ENCODE results near the gene VPS13C.

The VPS13C gene

DNA sequence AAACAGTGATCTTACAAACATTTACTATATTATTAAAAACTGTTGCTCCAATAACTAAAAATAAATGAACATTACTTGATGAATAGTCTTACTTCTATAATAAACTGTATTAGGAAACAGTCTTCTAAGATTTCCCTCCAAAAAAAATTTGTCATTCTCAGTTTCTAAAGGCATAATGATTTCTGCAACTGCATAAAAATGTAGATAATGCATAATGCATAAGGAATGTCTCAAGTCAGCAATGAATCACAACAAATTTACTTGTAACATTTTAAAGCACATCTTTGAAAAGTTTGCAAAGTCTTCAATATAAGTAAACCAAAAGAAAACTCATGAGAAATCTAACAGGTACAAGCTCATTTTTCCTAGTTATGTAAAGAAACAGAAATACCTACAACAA, 113.5 kb downstream of the VPS13C start:
- no peak for DNase-seq (ENCODE audit: low read depth in 2 of 2, low spot score in 1 of 2)

DNA sequence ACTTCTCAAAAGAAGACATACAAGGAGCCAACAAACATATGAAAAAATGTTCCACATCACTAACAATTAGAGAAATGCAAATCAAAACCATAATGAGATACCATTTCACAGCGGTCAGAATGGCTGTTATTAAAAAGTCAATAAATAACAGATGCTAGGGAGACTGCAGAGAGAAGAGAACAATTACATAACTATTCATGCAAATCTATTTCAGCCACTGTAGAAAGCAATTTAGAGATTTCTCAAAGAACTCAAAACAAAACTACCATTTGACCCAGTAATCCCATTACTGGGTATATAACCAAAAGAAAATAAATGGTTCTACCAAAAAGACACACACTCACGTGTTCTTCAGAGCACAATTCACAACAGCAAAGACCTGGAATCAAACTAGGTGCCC, 116.3 kb downstream of the VPS13C start:
- DNase-seq (ENCODE audit: low read depth in 2 of 2, low spot score in 1 of 2): no peak

DNA sequence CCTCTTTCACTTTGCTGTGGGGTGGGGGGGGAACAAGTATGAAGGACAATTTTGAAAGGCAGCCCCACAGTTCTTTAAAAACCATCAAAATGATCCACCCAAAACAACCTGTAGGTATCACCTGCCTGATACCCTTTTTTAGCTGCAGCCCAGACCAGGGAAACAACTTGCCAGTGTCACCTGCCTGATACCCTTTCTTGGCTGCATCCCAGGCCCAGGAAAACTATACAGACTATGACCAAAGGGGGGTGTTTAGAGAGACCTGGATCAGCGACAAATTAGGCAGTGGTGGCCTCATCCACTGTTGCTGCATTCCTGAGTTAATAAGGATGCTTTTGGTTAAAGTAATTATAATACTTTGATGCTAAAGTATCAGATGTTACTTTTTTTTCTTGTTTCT, 122.0 kb downstream of the VPS13C start:
- no peak for DNase-seq (ENCODE audit: low read depth in 2 of 2, low spot score in 1 of 2)

DNA sequence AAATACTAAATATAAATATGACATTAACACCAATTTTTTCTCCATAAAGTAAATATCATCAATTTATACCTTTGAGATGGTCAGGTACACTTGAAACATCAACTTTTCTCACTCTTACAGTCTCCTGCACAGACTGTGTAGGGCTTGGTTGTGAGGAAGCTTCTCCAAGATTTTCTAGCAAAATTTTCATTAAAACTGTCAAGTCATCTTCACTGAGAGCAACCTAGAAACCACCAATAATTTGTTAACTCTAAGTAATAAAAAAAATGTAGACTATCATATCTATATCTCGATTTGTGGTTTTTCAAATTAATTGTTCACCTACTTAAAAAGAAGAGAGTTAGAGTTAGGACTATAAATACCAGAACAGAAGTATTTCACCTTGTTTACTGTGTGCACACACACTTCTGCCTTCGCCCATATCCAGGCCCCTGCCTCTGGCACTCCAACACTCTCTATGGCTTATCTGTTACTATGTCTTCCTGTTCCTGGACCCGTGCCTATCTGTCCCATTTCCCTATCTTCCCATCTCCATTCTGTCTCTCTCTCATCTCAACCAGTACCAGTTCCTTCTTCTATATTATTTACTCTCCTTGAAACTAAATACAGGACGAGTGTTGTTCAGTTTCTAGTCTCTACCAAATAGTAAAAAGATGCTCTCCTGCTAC, 123.6 kb downstream of the VPS13C start:
- no peak for DNase-seq (ENCODE audit: low read depth in 2 of 2, low spot score in 1 of 2)

DNA sequence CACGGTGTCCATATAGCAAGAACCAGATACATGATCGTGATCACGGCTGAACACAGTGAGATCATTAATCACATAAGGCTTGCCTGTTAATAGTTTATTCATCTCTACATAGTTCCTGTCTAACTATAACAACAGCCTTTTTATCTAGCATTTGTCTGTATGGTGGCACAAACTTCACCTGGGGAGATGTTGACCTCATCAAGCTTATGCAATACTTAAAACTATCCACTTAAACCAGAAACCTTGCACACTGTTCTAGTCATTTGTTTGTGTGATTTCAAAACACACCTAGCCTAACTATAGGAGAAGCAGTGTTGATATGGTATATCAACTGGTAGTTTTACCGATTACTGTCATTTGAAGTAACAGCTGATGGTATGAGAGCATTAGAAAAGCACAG, 124.8 kb downstream of the VPS13C start:
- no peak for DNase-seq (ENCODE audit: low read depth in 2 of 2, low spot score in 1 of 2)

DNA sequence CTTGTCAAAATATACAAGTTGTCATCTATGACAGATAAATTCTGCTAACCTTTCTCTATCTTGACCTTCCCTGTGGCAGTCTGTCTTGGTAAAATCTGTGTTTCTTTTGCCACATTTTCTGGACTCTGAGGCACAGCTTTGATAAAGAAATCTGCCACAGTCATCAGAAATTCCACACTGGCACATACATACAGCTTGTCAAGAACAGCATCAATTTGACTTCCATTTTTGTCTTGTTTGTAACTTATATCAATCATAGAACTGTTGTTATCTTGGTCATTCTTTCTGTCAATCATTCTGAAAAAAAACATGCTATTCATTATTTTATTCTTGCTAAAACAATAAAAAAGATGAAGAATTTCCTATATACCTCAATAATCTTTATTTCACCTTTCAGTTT, 130.8 kb downstream of the VPS13C start:
- no peak for DNase-seq (ENCODE audit: low read depth in 2 of 2, low spot score in 1 of 2)

DNA sequence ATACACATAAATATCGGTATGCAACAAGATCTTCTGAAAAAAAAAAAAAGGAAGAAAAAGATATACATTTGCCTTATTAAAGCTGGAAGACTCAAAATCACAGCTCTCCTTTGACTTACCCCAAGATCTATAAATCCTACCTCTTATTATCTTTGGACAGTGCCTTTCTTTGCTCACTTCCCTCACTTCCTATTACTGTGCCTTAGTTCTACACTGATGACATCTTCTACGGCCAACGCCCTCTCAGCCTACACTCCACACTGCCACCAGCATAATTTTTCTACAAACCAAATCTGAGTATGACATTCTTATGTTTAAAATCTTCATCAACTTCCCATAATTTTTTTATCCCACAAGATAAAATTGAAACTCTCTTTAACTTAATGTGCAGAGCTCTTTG, 137.1 kb downstream of the VPS13C start:
- DNase-seq (ENCODE audit: low read depth in 2 of 2, low spot score in 1 of 2): no peak

DNA sequence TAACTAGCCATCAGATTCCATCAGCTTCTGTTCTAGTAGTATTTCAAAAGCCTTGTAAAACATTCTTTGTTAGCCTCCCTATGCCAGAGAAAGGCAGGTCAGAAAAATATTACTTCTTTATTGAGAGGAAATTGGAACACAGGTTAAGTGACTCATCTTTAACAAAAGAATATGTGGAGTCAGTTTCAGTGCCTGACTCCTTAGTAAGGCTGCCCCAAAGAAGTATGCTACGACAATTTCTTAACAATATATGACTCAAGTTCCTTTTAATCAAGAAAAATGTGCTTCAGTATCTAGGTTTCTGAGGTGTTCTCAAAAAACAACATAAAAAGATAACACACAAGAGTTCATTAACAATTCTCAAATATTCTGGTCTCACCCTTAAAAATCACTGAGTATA, 139.2 kb downstream of the VPS13C start:
- no peak for DNase-seq (ENCODE audit: low read depth in 2 of 2, low spot score in 1 of 2)

DNA sequence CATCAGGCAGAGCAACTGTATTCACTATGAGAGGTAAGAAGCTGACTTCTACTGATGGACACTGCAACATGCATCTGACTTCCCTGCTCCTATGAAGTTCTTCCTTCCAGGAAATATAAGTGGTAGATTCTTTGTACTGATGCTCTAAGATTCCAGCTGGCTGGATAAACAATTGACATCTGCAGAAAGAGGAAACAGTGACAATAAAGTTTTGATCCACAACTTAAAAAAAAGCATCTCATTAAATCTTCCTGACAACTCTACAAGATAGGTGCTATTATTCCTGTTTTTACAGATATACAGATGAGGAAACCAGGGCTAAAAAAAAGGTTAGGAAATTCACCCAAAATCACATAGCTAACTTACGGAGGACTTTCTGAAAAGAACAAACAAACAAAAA, 142.8 kb downstream of the VPS13C start:
- no peak for DNase-seq (ENCODE audit: low read depth in 2 of 2, low spot score in 1 of 2)

DNA sequence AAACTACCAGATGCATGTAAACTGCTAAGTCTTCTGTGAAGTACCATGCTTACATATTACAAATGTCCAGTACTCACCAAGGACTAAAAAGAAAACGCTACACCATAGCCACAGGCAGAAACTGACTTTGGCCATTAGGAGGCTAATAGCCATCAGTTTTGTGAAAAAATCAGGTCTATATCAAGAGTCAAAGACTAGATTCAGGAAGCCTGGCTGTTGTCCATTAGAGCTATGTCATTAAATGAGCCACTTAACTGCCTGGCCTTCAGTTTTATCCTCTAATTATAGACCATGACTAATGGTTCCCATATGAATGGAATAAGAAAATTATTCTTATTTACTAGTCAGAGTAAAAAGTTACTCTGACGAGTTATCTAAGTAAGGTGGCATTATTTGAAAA, 144.1 kb downstream of the VPS13C start:
- DNase-seq (ENCODE audit: low read depth in 2 of 2, low spot score in 1 of 2): no peak

DNA sequence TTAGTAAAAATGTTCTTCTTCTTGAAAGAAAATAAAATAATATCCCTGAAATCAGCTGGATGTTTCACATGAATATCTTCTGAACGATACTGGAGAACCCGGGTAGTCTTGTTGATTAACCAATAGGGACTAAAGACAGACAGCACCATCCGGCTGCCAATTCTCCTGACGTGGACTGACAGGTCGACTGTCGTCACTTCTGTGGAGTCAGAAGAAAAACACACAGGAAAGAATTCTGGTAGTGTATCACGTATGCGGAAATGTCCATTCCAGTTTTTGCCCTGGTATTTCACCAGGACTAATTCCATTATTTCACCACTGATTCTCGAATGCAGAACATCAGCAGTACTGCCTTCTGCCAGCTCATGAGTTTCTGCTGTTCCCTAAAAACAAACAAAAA, 144.6 kb downstream of the VPS13C start:
- DNase-seq (ENCODE audit: low read depth in 2 of 2, low spot score in 1 of 2): no peak

DNA sequence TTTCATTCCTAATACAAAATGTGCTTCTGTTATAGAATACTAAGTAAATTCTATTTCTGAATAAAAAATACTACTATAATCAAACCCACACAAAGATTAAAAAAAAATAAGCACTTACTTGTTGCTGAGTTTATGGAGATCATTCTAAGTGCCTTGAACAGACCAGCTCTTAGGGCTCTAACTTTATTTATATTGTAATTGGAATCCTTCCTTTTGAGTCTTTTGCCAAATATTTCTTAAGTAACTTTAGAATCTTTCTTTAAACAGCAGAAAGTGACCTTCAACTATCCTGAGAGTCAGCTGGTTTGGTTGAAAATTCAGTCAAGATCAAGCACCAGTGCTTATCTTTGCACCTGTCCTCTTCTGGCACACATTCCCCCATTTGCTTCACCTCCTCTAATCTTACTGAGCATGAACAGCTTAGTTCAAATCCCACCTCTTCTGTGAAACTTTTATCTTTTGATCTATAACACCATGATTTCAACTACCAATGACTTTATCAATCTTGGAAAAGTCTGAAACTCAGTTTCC, 149.3 kb downstream of the VPS13C start:
- no peak for DNase-seq (ENCODE audit: low read depth in 2 of 2, low spot score in 1 of 2)

DNA sequence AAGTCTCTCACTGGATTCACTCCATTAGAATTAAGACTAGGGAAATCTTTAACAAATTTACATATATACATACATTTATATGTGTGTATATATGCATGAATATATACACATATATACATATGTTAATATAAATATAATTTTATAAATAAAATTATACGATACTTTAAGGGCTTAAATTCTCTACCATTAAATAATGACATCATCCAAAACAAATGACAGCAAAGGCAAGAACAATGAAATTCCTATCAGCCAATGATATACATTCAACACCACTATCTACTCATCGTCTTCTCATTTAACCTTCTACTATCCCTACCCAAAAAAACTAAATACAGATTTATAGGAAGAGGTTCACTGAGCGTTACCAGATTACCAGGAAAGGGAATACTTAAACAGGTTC, 152.0 kb downstream of the VPS13C start:
- no peak for DNase-seq (ENCODE audit: low read depth in 2 of 2, low spot score in 1 of 2)

DNA sequence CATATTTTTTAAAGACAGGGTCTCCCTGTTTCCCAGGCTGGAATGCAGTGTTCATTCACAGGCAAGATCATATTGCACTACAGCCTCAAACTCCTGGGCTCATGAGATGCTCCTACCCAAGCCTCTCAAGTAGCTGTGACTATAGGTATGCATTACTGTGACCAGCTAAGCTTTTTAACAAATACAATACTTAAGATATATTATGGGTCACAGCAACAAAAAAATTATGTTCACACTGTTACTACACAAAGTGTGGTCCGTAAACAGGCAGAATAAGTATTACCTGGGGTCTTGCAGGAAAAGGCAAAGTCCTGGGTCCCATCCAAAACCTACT, 152.5 kb downstream of the VPS13C start:
- no peak for DNase-seq (ENCODE audit: low read depth in 2 of 2, low spot score in 1 of 2)

DNA sequence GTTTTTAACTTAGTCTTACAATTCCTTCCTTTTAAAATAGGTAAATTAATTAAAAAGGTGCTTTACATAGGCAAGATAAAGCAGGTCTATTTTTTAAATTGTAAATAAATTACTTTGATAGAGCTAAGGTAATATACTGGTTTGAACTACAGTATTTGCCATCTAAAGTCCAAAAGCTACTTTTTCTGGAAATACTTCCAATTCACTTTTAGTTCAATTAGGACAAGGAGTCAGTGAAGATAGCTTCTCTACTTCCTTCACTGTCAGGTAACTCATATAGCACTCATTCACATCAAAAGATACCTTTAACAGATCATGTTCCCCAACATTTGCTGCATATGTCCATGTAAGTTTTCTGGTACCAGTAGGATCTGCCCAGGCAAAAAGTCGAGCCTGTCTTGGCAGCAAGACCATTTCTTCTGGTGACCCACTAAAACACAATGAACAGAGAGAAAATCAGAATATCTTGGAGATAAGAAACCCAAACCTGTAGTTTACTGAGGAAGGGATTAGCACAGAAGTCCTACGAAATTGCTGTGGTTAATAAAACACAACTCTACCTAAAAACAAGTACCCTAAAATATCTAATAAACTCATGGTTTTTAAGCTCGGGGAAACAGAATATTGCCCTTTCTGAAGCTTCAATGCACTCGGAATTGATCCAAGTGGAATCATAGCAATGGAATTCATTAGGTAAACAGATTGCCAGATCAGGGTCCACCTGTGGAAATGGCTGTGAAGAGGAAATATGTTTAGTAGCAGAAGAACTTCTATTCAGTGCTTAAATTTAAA, 153.1 kb downstream of the VPS13C start:
- no peak for DNase-seq (ENCODE audit: low read depth in 2 of 2, low spot score in 1 of 2)

DNA sequence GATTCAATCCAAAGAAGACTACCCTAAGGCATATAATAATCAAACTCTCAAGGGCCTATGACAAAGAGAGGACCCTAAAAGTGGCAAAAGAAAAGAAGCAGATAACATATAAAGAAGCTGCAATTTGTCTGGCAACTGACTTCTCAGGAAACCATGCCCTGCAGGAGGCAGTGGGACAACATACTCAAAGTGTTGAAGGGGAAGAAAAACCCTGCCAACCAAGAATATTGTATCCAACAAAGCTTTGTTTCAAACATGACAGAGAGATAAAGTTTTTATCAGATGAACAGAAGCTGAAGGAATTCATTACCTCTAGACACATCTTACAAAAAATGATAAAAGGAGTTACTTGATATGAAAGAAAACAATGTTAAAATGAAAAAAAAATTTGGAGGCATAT, 167.1 kb downstream of the VPS13C start:
- no peak for DNase-seq (ENCODE audit: low read depth in 2 of 2, low spot score in 1 of 2)

DNA sequence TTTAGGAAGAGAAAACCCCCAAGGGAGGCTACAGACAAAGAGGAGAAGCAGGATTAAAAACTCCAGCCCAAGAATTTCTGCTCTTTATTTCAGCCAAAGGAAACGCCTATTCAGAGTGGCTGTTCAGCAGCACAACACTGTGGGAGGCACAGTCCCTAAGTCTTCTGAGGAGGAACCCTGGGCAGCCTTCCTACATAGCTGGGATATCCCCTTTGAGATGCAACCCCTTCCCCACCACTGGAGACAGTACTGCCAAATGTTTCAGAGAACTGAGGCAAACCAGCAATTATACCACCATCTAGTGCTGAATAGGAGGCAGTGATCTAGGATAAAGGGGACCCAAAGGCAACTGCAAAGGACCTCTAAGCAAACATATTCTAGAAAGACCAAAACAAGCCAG, 168.1 kb downstream of the VPS13C start:
- no peak for DNase-seq (ENCODE audit: low read depth in 2 of 2, low spot score in 1 of 2)

DNA sequence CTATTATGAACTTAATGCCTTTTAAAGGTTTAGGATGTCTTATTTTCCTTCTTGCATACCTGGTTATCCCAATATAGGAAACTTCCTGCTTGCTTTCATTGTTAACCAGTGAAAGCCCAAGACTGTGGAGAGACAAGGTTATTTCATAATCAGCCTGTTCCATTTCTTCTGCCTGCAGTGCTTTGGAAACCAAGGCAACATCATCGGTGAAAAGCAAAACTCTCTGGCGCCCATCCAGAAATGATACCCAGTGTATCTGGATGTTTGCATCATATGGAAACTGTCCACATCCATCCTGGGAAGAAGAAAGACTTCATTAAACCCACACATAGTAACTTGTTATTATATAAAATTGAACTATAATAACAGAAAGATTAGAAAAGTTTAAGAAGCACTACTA, 170.1 kb downstream of the VPS13C start:
- DNase-seq (ENCODE audit: low read depth in 2 of 2, low spot score in 1 of 2): no peak

DNA sequence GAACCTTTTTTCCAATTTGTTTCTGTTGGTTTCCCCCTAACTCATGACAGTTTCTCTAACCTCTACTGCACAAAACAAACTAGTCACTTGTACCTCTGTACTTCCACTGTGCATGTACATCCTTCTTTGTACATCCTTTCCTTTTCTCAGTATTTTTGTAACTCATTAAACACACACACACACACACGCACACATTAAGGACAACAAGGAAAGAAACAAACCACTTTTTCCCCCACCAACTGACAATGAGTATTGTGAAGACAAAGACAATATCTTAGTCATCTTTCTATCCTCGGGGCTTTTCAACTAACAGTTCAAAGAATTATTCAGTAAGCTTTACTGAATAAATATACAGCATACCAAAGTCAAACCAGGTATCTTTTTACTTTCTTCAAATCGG, 170.5 kb downstream of the VPS13C start:
- DNase-seq (ENCODE audit: low read depth in 2 of 2, low spot score in 1 of 2): no peak

DNA sequence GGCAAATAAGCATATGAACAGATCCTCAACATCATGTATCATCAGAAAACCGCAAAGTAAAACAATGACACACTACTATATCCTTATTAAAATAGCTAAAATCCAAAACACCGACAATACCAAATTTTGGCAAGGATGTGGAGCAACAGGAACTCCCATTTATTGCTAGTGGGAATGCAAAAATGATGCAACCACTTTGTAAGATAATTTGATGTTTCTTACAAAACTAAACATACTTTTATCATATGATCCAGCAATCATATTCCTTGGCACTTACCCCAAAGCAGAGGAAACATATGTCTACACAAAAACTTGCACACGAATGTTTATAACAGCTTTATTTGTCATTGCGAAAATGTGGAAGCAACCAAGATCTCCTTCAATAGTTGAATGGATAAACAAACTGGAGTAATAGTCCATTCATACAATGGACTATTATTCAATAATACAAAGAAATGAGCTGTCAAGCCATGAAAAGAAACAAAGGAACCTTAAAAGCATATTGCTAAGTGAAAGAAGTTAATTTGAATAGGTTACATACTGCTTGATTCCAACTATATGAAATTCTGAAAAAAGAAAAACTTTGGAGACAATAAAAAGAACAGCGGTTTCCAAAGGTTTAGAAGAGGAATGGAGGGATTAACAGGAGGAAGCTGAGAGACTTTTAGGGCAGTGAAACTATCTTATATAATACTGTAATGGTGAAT, 172.0 kb downstream of the VPS13C start:
- no peak for DNase-seq (ENCODE audit: low read depth in 2 of 2, low spot score in 1 of 2)

DNA sequence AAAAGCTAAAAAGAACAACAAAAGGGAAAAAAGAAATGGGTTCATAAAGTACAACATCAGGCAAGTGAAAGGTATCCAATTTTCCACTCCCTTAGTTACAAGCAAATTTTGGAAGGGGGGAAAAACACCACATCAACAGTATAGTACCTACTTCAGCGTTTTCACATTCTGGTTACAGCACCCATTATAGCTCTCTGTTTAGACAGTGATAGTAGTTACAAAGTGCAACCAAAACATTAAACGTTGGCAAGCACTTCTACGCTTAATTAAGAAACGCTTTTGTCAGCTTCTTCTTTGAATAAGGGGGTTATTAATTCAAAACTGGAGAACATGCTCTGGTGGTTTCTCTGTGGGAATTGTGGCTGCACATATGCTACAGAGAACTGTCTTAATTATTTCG, 180.2 kb downstream of the VPS13C start:
- DNase-seq (ENCODE audit: low read depth in 2 of 2, low spot score in 1 of 2): no peak

DNA sequence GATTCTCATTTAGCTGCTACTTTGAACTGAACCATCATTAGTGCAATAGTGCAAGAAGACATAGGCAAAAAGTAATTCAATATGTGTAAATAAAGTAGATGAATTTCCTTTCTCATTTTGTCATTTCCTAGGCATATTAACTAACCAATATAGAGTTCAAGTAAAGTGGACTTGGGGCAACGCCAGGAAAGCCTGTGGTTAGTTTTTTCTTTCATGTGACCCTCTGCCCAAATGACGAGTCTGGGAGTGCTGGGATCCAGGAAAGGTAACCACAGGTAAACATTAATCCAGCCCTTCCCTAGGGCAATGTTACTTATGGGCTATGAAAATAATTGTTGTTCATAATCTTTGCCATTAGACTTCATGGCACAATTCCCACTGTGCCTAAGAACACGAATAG, 181.0 kb downstream of the VPS13C start:
- no peak for DNase-seq (ENCODE audit: low read depth in 2 of 2, low spot score in 1 of 2)

Measured in stimulated activated CD8-positive, alpha-beta memory T cell treated with anti-CD3 and anti-CD28 coated beads, Interleukin-4, amount 100 ng/mL, for 4 hours (primary cell).